Effector memory CD4-positive, alpha-beta T cell (primary cell): ENCODE data around the gene CACNA1C.

Experiments
- DNase-seq, 3 donors: peaks; one replicate each; pipeline ENCODE4 v3.0.0-alpha.2; 2020
- H3K27ac ChIP-seq: 2 replicates; pipeline ENCODE4 v1.7.0; 2013; ENCODE audit warnings: mild to moderate bottlenecking, low read length, moderate library complexity; ENCODE audit not compliant: insufficient read depth, poor library complexity, severe bottlenecking
- H3K27me3 ChIP-seq: replicated peaks from 2 replicates; pipeline ENCODE4 v1.7.0; 2013; ENCODE audit warnings: mild to moderate bottlenecking, low read length; ENCODE audit not compliant: insufficient read depth, control insufficient read depth, poor library complexity, severe bottlenecking
- H3K36me3 ChIP-seq: 2 replicates; pipeline ENCODE4 v1.7.0; 2013; ENCODE audit warnings: mild to moderate bottlenecking, low read length, moderate library complexity; ENCODE audit not compliant: control insufficient read depth, insufficient read depth
- H3K4me1 ChIP-seq: 2 replicates; pipeline ENCODE4 v1.7.0; 2013; ENCODE audit warnings: low read length, mild to moderate bottlenecking; ENCODE audit not compliant: control insufficient read depth, insufficient read depth, poor library complexity, severe bottlenecking
- H3K4me3 ChIP-seq: 2 replicates; pipeline ENCODE4 v1.7.0; 2013; ENCODE audit warnings: low read length, low read depth, mild to moderate bottlenecking; ENCODE audit not compliant: insufficient read depth, poor library complexity, severe bottlenecking
- H3K9me3 ChIP-seq: 2 replicates; pipeline ENCODE4 v1.7.0; 2013; ENCODE audit warnings: mild to moderate bottlenecking, low read length, moderate library complexity; ENCODE audit not compliant: control insufficient read depth

The CACNA1C gene

GRCh38 chr12:2529807-2530206 lies 477.0 kb downstream of the CACNA1C start:
- no peak for DNase-seq
- H3K4me3 ChIP-seq: no peak overlapping the region
- no peak overlapping the region for H3K27ac ChIP-seq
- H3K9me3 ChIP-seq: no peaks in the 10 kb centered on the region
- H3K36me3 ChIP-seq: no peaks in the 10 kb centered on the region
- H3K27me3 ChIP-seq: no peaks in the 10 kb centered on the region
- H3K4me1 ChIP-seq: no peaks in the 10 kb centered on the region

DNA sequence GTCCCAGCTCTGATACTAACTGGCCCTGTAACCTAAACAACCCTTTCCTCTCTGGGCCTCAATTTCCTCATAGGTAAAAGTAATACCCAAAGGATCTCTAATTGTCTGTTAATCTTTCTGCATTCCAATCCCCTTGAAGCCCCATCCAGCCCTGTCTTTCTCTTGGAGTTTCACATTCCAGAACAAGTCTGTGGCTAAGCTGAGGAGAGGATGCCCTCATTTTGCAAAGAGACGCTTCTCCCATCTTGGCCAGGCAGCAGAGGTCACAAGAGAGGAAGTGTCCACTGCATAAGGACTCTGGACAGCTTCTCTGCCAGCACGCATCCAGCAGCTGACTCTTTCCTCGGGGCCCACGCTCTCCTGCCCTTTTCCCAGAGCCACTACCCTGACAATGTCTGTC lies 478.6 kb downstream of the CACNA1C start:
- H3K36me3 ChIP-seq: no peaks in the 10 kb centered on the region
- H3K9me3 ChIP-seq: no peaks in the 10 kb centered on the region
- no peak for DNase-seq
- no peak overlapping the region for H3K4me3 ChIP-seq
- no peaks in the 10 kb centered on the region for H3K27me3 ChIP-seq
- no peak overlapping the region for H3K27ac ChIP-seq
- no peaks in the 10 kb centered on the region for H3K4me1 ChIP-seq

GRCh38 chr12:2533036-2533435 lies 480.2 kb downstream of the CACNA1C start:
- Histone ChIP-seq H3K4me3 (no peak overlapping the region), H3K9me3 (no peaks in the 10 kb centered on the region), H3K27ac (no peak overlapping the region), H3K36me3 (no peaks in the 10 kb centered on the region), H3K27me3 (no peaks in the 10 kb centered on the region), H3K4me1 (no peaks in the 10 kb centered on the region)
- DNase-seq: no peak

DNA sequence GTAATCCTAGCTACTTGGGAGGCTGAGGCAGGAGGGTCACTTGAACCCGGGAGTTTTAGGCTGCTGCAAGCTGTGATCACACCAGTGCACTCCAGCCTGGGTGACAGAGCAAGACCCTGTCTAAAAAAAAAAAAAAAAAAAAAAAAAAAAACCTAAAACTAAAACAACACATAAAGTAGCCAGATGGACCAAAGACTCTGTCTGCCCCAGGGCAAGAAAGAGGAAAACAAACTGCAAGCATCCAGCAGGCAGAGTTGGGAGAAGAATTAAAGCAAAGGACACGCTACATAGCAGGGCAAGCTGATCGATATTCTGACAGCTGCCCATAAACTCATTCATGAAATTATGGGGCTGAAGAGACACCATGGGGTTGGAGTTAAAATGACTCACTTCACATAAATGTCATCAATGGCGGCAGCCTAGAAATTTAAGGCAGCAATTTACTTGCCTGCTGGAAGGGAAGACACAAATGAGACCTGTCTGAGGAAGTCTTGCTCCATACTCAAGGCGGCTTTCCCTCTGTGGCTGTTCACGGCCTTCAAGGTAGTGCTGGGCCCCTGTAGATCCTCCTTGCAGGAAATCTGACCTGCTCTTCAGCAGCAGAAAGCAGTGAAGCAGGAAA lies 482.9 kb downstream of the CACNA1C start:
- H3K27ac ChIP-seq: no peak overlapping the region
- H3K9me3 ChIP-seq: no peaks in the 10 kb centered on the region
- no peaks in the 10 kb centered on the region for H3K36me3 ChIP-seq
- no peak overlapping the region for H3K4me3 ChIP-seq
- H3K27me3 ChIP-seq: no peaks in the 10 kb centered on the region
- no peaks in the 10 kb centered on the region for H3K4me1 ChIP-seq
- DNase-seq: no peak

GRCh38 chr12:2536724-2537123 lies 483.9 kb downstream of the CACNA1C start:
- no peaks in the 10 kb centered on the region for H3K4me1 ChIP-seq
- DNase-seq: no peak
- H3K36me3 ChIP-seq: no peaks in the 10 kb centered on the region
- H3K27me3 ChIP-seq: no peaks in the 10 kb centered on the region
- no peaks in the 10 kb centered on the region for H3K9me3 ChIP-seq
- no peak overlapping the region for H3K27ac ChIP-seq
- no peak overlapping the region for H3K4me3 ChIP-seq

GRCh38 chr12:2537868-2538541 lies 485.2 kb downstream of the CACNA1C start:
- no peaks in the 10 kb centered on the region for H3K27me3 ChIP-seq
- H3K36me3 ChIP-seq: no peaks in the 10 kb centered on the region
- no peak overlapping the region for H3K4me3 ChIP-seq
- no peaks in the 10 kb centered on the region for H3K9me3 ChIP-seq
- DNase-seq: no peak
- H3K27ac ChIP-seq: no peak overlapping the region
- H3K4me1 ChIP-seq: no peaks in the 10 kb centered on the region

- Histone ChIP-seq H3K4me3 (no peak overlapping the region), H3K27ac (no peak overlapping the region), H3K36me3 (no peaks in the 10 kb centered on the region), H3K27me3 (no peaks in the 10 kb centered on the region), H3K4me1 (no peaks in the 10 kb centered on the region), H3K9me3 (no peaks in the 10 kb centered on the region)
- no peak for DNase-seq
Observed at GRCh38 chr12:2539938-2540337, 487.2 kb downstream of the CACNA1C start.

DNA sequence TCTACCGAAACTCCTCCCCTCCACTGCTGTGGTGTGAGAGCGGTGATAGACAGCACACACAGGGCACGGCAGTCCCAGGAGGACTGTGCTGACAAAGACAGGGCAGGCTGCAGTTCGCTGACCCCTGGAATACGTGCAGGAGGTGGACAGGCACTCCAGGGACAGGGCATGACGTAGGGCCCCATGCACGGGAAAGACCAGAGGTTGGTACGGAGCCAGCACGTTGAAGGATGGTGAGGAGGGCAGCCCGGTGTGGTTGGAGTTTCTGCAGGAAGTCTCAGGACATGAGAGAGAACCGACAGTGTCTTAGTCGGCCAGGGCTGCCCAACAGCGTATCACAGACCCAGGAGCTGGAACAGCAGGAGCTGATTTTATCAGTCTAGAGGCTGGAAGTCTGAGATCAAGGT lies 487.8 kb downstream of the CACNA1C start:
- H3K27me3 ChIP-seq: no peaks in the 10 kb centered on the region
- H3K36me3 ChIP-seq: no peaks in the 10 kb centered on the region
- DNase-seq: no peak
- no peak overlapping the region for H3K27ac ChIP-seq
- H3K4me3 ChIP-seq: no peak overlapping the region
- no peaks in the 10 kb centered on the region for H3K9me3 ChIP-seq
- H3K4me1 ChIP-seq: no peaks in the 10 kb centered on the region

DNA sequence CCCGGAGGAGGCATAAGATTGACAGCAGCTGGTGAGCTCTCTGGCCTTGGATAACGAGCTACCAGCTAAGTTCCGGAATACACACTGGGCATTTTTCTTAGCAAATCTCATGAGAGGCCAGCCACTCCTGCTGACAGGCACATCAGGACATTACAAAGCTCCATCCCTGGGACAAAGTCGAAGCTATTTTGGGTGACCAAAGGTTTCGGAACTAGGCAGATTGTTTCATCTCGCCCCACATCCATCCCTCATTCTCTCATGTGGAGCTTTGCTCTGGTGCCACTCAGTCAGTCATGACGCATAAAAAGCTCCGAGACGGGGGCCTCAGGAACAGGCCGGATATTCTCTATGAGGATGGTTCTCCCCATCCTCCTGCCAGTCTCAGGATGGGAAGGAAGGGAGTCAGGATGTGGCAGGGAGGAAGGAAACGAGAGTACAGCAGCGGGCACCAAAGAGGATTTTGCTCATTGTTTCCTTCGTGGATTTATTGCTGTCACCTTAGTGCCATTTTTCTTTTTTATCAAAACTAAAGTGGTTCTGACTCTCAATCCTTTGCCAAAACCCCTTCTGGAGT lies 488.9 kb downstream of the CACNA1C start:
- Histone ChIP-seq H3K4me3 (no peak overlapping the region), H3K4me1 (no peaks in the 10 kb centered on the region)

GRCh38 chr12:2543801-2544200 lies 491.0 kb downstream of the CACNA1C start:
- H3K27ac ChIP-seq: no peak overlapping the region
- H3K4me1 ChIP-seq: no peaks in the 10 kb centered on the region
- DNase-seq: no peak

More for the DNA sequence above, 488.9 kb downstream of the CACNA1C start:
- H3K9me3 ChIP-seq: no peaks in the 10 kb centered on the region
- no peaks in the 10 kb centered on the region for H3K27me3 ChIP-seq
- H3K27ac ChIP-seq: no peak overlapping the region
- no peak for DNase-seq
- H3K36me3 ChIP-seq: no peaks in the 10 kb centered on the region

More at GRCh38 chr12:2543801-2544200, 491.0 kb downstream of the CACNA1C start:
- no peaks in the 10 kb centered on the region for H3K36me3 ChIP-seq
- no peaks in the 10 kb centered on the region for H3K27me3 ChIP-seq
- H3K9me3 ChIP-seq: no peaks in the 10 kb centered on the region
- H3K4me3 ChIP-seq: no peak overlapping the region
